ENCODE measurements around the gene GALNT13. TPM values are rescaled to one million over a fixed set of nuclear protein-coding genes. Genes with fewer than 3 reads are reported as not detected.

GALNT13 gene
- total and polyA plus RNA-seq, 10 of the 15 experiments (the other 5 are each of a cell fraction or from before 2014, with no cell fraction given), result 0.04 TPM; not detected in 9

GRCh38 chr2:154182008-154182407 is 310.3 kb downstream of the GALNT13 start (continued):
- TF ChIP-seq RUNX3 (IDR thresholded peaks at IDR 0.05; ENCODE audit: low read length) (no peak), ZNF24 (IDR thresholded peaks at IDR 0.05) (no peak), KAT2A (conservative IDR thresholded peaks at IDR 0.05; ENCODE audit: control insufficient read depth, low read depth, low read length) (no peak), SP1 (IDR thresholded peaks at IDR 0.05; ENCODE audit: low read depth, low read length) (no peak), CTCF (IDR thresholded peaks at IDR 0.05 in 2 of 3, conservative IDR thresholded peaks at IDR 0.05 in 1 of 3; ENCODE audit: control insufficient read depth in 2 of 3, extremely low read depth in 1 of 3, insufficient read depth in 1 of 3, low read depth in 3 of 3, low read length in 3 of 3) (no peak)

GRCh38 chr2:154187948-154188347 is 316.2 kb downstream of the GALNT13 start:
- ATAC-seq, result no peak
- in situ Hi-C loops (cut with MboI) (no loop called here), intact Hi-C loops (cut with micrococcal nuclease; ENCODE audit: unreplicated experiment) (no loop called here)
- no peak for DNase-seq (ENCODE audit: low read depth, low spot score)
- Histone ChIP-seq H3K4me3 (no peak overlapping the region), H2AFZ (ENCODE audit: control insufficient read depth, low read depth, low read length) (no peak overlapping the region), H3K27me3 (replicated peaks in 1 of 2; ENCODE audit: control insufficient read depth in 2 of 2, insufficient read depth in 2 of 2, low read length in 1 of 2) (no peaks in the 10 kb centered on the region), H3K36me3 (ENCODE audit: control insufficient read depth in 2 of 2, insufficient read depth in 2 of 2, low read length in 1 of 2) (no peaks in the 10 kb centered on the region), H4K20me1 (ENCODE audit: control insufficient read depth, insufficient read depth) (no peaks in the 10 kb centered on the region), H3K9ac (ENCODE audit: control insufficient read depth, insufficient read depth, low read length) (no peak overlapping the region), H3K27ac (ENCODE audit: control insufficient read depth, insufficient read depth) (no peak overlapping the region), H3K9me3 (replicated peaks; ENCODE audit: control insufficient read depth, insufficient read depth, low read length) (no peaks in the 10 kb centered on the region), H3K79me2 (ENCODE audit: control insufficient read depth, insufficient read depth, low read length) (no peaks in the 10 kb centered on the region), H3K4me2 (ENCODE audit: control insufficient read depth, insufficient read depth) (no peak overlapping the region), H3K4me1 (ENCODE audit: control insufficient read depth, insufficient read depth, low read length) (no peaks in the 10 kb centered on the region)
- BruUV-seq (replicated peaks), result no TSS peak
- POLR2A ChIA-PET, result no interaction called here
- FAIRE-seq, result no peak
- WGBS (ENCODE audit: insufficient coverage, insufficient replicate concordance, low lambda C conversion rate, missing lambda C conversion rate), result 5% methylated on average over 2 of the region's 2 CpGs
- CTCF ChIA-PET, result no interaction called here
- SMC1A ChIA-PET (ENCODE audit: uncharacterized antibody, unreplicated experiment), result no interaction called here
- RAD21 ChIA-PET (ENCODE audit: unreplicated experiment), result no interaction called here
- TF ChIP-seq USF2 (IDR thresholded peaks at IDR 0.05; ENCODE audit: borderline replicate concordance, low read depth, low read length), result no peak

Measured in GM12878 (cell line).